OCI-LY1 (cell line): ENCODE measurements around the gene RASSF4.

ENCODE experiments used
- H2AFZ ChIP-seq: fragments of 200-600 bp; sonication (generic), shearing (Covaris generic); 2 replicates; pipeline ENCODE4 v1.6.0; 2014; ENCODE audit warnings: antibody characterized with exemption, mild to moderate bottlenecking, low read length
- H3F3A ChIP-seq: fragments of 200-600 bp; sonication (generic), shearing (Covaris generic); 2 replicates; pipeline ENCODE4 v1.6.0; 2014; ENCODE audit warnings: mild to moderate bottlenecking, antibody characterized with exemption, low read length, moderate library complexity; ENCODE audit not compliant: insufficient read depth
- H3K27ac ChIP-seq: fragments of 200-600 bp; sonication (generic); 2 replicates; pipeline ENCODE4 v1.5.1; 2014; ENCODE audit warnings: low read length, mixed run types, mild to moderate bottlenecking, low read depth; ENCODE audit not compliant: poor library complexity, severe bottlenecking
- H3K27me3 ChIP-seq: fragments of 200-600 bp; sonication (generic); 2 replicates; pipeline ENCODE4 v1.6.0; 2014; ENCODE audit warnings: antibody characterized with exemption, mild to moderate bottlenecking, low read length, moderate library complexity; ENCODE audit not compliant: insufficient read depth
- H3K36me3 ChIP-seq: fragments of 200-600 bp; sonication (generic); 2 replicates; pipeline ENCODE4 v1.6.1; 2014; ENCODE audit warnings: mild to moderate bottlenecking, antibody characterized with exemption, low read length, moderate library complexity, mixed read lengths; ENCODE audit not compliant: insufficient read depth
- H3K4me1 ChIP-seq: fragments of 200-600 bp; sonication (generic); 2 replicates; pipeline ENCODE4 v1.5.1; 2014; ENCODE audit warnings: mild to moderate bottlenecking, low read length, moderate library complexity; ENCODE audit not compliant: insufficient read depth, severe bottlenecking
- H3K4me2 ChIP-seq: fragments of 200-600 bp; sonication (generic), shearing (Covaris generic); 2 replicates; pipeline ENCODE4 v1.6.1; 2014; ENCODE audit warnings: low read length
- H3K4me3 ChIP-seq: fragments of 200-600 bp; sonication (generic); 2 replicates; pipeline ENCODE4 v1.5.1; 2014; ENCODE audit warnings: low read length, low read depth, mild to moderate bottlenecking, mixed read lengths; ENCODE audit not compliant: poor library complexity, severe bottlenecking
- H3K79me2 ChIP-seq: fragments of 200-600 bp; shearing (Covaris generic); 2 replicates; pipeline ENCODE4 v1.6.1; 2016; ENCODE audit warnings: mixed run types, low read length, mixed read lengths; ENCODE audit not compliant: insufficient read depth
- H3K9ac ChIP-seq: fragments of 200-600 bp; sonication (generic), shearing (Covaris generic); 2 replicates; pipeline ENCODE4 v1.6.1; 2014; ENCODE audit warnings: mild to moderate bottlenecking, low read length, mixed read lengths
- H3K9me2 ChIP-seq: fragments of 200-600 bp; sonication (generic), shearing (Covaris generic); 2 replicates; pipeline ENCODE4 v1.6.1; 2014; ENCODE audit warnings: low read depth, mild to moderate bottlenecking, low read length, mixed read lengths
- H3K9me3 ChIP-seq: fragments of 200-600 bp; shearing (Covaris generic); 2 replicates; pipeline ENCODE4 v1.6.1; 2014; ENCODE audit warnings: low read length, mixed read lengths
- H4K20me1 ChIP-seq: fragments of 200-600 bp; sonication (generic), shearing (Covaris generic); 2 replicates; pipeline ENCODE4 v1.6.0; 2016; ENCODE audit warnings: mild to moderate bottlenecking, low read length; ENCODE audit not compliant: insufficient read depth
- CTCF ChIP-seq: fragments of 200-600 bp; sonication (generic), shearing (Covaris generic); IDR thresholded peaks from 2 replicates; pipeline ENCODE4 v1.5.1; 2017; ENCODE audit warnings: mild to moderate bottlenecking, antibody characterized with exemption, low read length, moderate library complexity, mixed read lengths
- EZH2 ChIP-seq: fragments of 200-600 bp; sonication (generic), shearing (Covaris generic); IDR thresholded peaks from 2 replicates; pipeline ENCODE4 v1.8.0; 2017; ENCODE audit warnings: borderline replicate concordance, mixed run types, mild to moderate bottlenecking, antibody characterized with exemption, low read length, moderate library complexity, mixed read lengths

The RASSF4 gene

DNA sequence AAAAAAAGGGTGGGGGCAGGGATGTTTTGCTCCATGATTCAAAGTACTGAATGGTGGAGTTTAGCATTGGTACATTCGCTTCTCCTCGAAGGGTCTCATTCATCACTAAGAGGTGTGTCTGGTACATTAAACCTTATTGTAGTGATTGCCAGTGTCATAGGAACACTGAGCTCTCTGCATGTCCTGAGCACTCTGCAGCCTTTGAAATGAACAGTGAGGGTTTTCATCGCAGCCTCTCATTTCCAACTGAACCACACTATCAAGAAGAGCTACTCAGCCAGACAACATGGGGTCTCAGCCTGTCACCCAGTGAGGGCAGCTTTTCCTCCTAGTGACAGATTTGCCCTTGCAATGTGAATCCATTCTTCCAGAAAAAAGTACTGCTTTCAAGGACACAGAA, 26.6 kb downstream of the RASSF4 start:
- TF ChIP-seq CTCF (no peak), EZH2 (no peak)
- Histone ChIP-seq H3K9me3 (no peaks in the 10 kb centered on the region), H3K79me2 (no peaks in the 10 kb centered on the region), H3K9me2 (no peaks in the 10 kb centered on the region), H3K4me3 (no peak overlapping the region), H3K9ac (no peak overlapping the region), H3F3A (no peaks in the 10 kb centered on the region), H3K36me3 (no peaks in the 10 kb centered on the region), H3K27me3 (peaks cover 3% of the 10 kb centered on the region; the same call in 1 of the 2 replicates), H2AFZ (no peak overlapping the region), H3K27ac (no peak overlapping the region), H4K20me1 (no peaks in the 10 kb centered on the region), H3K4me1 (no peaks in the 10 kb centered on the region), H3K4me2 (no peak overlapping the region)

DNA sequence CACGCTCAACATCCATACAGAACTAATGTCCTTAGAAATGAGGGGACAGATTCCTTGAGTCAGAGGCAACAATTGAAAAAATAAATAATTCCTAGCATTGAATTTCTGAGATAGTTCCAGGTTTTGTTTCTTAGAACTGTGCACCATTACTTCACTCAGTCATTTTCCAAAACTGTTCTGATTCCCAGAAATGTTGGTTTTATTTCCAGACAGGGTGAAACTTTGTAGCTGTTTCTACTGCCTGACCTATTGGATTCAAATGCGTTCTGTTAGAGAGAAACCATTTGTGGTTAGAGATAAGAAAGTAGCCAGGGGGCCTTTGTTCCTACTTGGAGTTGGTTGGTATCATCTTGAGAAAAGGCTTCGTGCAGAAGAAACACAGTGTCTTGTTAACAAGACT, 27.1 kb downstream of the RASSF4 start:
- Histone ChIP-seq H3K27me3 (peaks cover 3% of the 10 kb centered on the region; the same call in 1 of the 2 replicates), H3K4me3 (no peak overlapping the region), H3K9me2 (no peaks in the 10 kb centered on the region), H3K9me3 (no peaks in the 10 kb centered on the region), H3K79me2 (no peaks in the 10 kb centered on the region), H3K36me3 (no peaks in the 10 kb centered on the region), H3F3A (no peaks in the 10 kb centered on the region), H3K27ac (no peak overlapping the region), H4K20me1 (no peaks in the 10 kb centered on the region), H3K4me2 (no peak overlapping the region), H2AFZ (no peak overlapping the region), H3K9ac (no peak overlapping the region), H3K4me1 (no peaks in the 10 kb centered on the region)
- TF ChIP-seq CTCF, result no peak
- no peak for TF ChIP-seq EZH2

GRCh38 chr10:44988957-44989585, 29.5 kb downstream of the RASSF4 start:
- H3K4me2 ChIP-seq, result no peak overlapping the region
- H3K36me3 ChIP-seq, result no peaks in the 10 kb centered on the region
- H3K4me3 ChIP-seq, result no peak overlapping the region
- no peak overlapping the region for H3K27ac ChIP-seq
- no peak for TF ChIP-seq CTCF
- H4K20me1 ChIP-seq, result no peaks in the 10 kb centered on the region
- no peaks in the 10 kb centered on the region for H3K4me1 ChIP-seq
- H2AFZ ChIP-seq, result no peak overlapping the region
- H3K9me3 ChIP-seq, result no peaks in the 10 kb centered on the region
- peaks cover 3% of the 10 kb centered on the region; the same call in 1 of the 2 replicates for H3K27me3 ChIP-seq
- no peak overlapping the region for H3K9ac ChIP-seq
- H3F3A ChIP-seq, result no peaks in the 10 kb centered on the region
- H3K79me2 ChIP-seq, result no peaks in the 10 kb centered on the region
- no peaks in the 10 kb centered on the region for H3K9me2 ChIP-seq
